CD4-positive, alpha-beta T cell treated with Interleukin-15 for 1 hour (primary cell): Measurements from ENCODE around the gene CCDC69.
A peak's percentile ranks its signal among the peaks of the same experiment; 100 is the strongest.

Experiments
- DNase-seq: peaks from one replicate; pipeline ENCODE4 v3.0.0-alpha.2; 2020

CCDC69 gene

GRCh38 chr5:151138114-151138513, 85.8 kb downstream of the CCDC69 start:
- no peak for DNase-seq

GRCh38 chr5:151137067-151137825, 86.6 kb downstream of the CCDC69 start:
- DNase-seq = no peak

GRCh38 chr5:151134228-151134627, 89.7 kb downstream of the CCDC69 start:
- DNase-seq = no peak

- peak; percentile 54 for DNase-seq
These were observed 90.9 kb downstream of the CCDC69 start for GRCh38 chr5:151132963-151133362.
